Tibial nerve (tissue), 4 donors: ENCODE data around the gene GTPBP4. TPM values are rescaled to one million over a fixed set of nuclear protein-coding genes. Genes with fewer than 3 reads are reported as not detected.

Experiments used
- DNase-seq, 2 donors: peaks; one replicate each; pipeline ENCODE4 v3.0.0-alpha.2; 2019; ENCODE audit warnings: low spot score in 2 of 2
- H3K27ac ChIP-seq, 4 donors: fragments of 200-600 bp; sonication (generic) in 3 of 4; one replicate each; pipeline ENCODE4 v1.5.1; 2017 to 2019; ENCODE audit warnings: mild to moderate bottlenecking in 1 of 4
- H3K27me3 ChIP-seq, 2 donors: fragments of 200-600 bp; sonication (generic) in 1 of 2; one replicate each; pipeline versions ENCODE4 v1.5.1 to v1.6.0; 2017 to 2019
- H3K36me3 ChIP-seq, 3 donors: fragments of 200-600 bp; sonication (generic); one replicate each; pipeline ENCODE4 v1.5.1; 2018 to 2019
- H3K4me1 ChIP-seq, 4 donors: fragments of 200-600 bp; sonication (generic) in 3 of 4; one replicate each; pipeline ENCODE4 v1.5.1; 2017 to 2019
- H3K4me3 ChIP-seq, 4 donors: fragments of 200-600 bp; sonication (generic) in 3 of 4; one replicate each; pipeline ENCODE4 v1.5.1; 2017 to 2019; ENCODE audit warnings: mild to moderate bottlenecking in 1 of 4, moderate library complexity in 1 of 4
- H3K9me3 ChIP-seq, 4 donors: fragments of 200-600 bp; sonication (generic) in 3 of 4; one replicate each; pipeline ENCODE4 v1.5.1; 2017 to 2019
- CTCF ChIP-seq, 5 experiments: fragments of 200-600 bp in 3 of 5; fragments of 450-650 bp in 2 of 5; sonication (generic) in 3 of 5; IDR thresholded peaks; one replicate each; pipeline ENCODE4 v1.5.1; 2016 to 2019; ENCODE audit warnings: antibody characterized with exemption in 5 of 5, mild to moderate bottlenecking in 3 of 5, moderate library complexity in 2 of 5
- EP300 ChIP-seq, 2 donors: sonication (generic); formaldehyde crosslinking; IDR thresholded peaks; one replicate each; pipeline ENCODE4 v1.6.1; 2017; ENCODE audit warnings: antibody characterized with exemption in 2 of 2, mild to moderate bottlenecking in 1 of 2
- POLR2A ChIP-seq, 2 donors: fragments of 450-650 bp; IDR thresholded peaks; one replicate each; pipeline ENCODE4 v1.6.1; 2017; ENCODE audit warnings: antibody characterized with exemption in 2 of 2, mild to moderate bottlenecking in 2 of 2, moderate library complexity in 2 of 2
- WGBS, 2 donors: methylation state at CpG; one replicate each; pipeline ENCODE4 v1.1.5; 2018; 5-methylcytosine and 5-hydroxymethylcytosine counted together
- total RNA-seq, 4 donors: library from RNA; depleted of rRNA; stranded (reverse); fragments of >200 nt; gene quantifications; one replicate each; pipeline ENCODE4 v1.1.0, GENCODE V29; 2016

Gene GTPBP4
- total RNA-seq, 4 donors from 2014 or later: 19.0 to 45.0 (median 33.9) TPM

- no peak overlapping the region for H3K27ac ChIP-seq
- no peak overlapping the region for H3K4me3 ChIP-seq
- H3K36me3 ChIP-seq: peaks cover 0 to 16% (median 0%) of the 10 kb centered on the region in 3 donors
- TF ChIP-seq CTCF (IDR thresholded peaks at IDR 0.05) (no peak), POLR2A (IDR thresholded peaks at IDR 0.05) (no peak), EP300 (IDR thresholded peaks at IDR 0.05) (no peak)
- H3K4me1 ChIP-seq: peaks cover 0 to 17% (median 7%) of the 10 kb centered on the region in 4 donors
- WGBS, 2 donors: 86 to 89% methylated on average over 6 of the region's 6 CpGs
- no peaks in the 10 kb centered on the region for H3K27me3 ChIP-seq
- peaks cover 0 to 28% (median 3%) of the 10 kb centered on the region in 4 donors for H3K9me3 ChIP-seq
- DNase-seq: no peak
These were observed 4.8 kb upstream of the GTPBP4 start for GRCh38 chr10:983401-983800.

- Histone ChIP-seq H3K9me3 (peaks cover 0 to 21% (median under 1%) of the 10 kb centered on the region in 4 donors), H3K36me3 (peaks cover 0 to 16% (median 0%) of the 10 kb centered on the region in 3 donors), H3K27ac (no peak overlapping the region), H3K4me1 (peaks cover 0 to 21% (median 8%) of the 10 kb centered on the region in 4 donors), H3K4me3 (no peak overlapping the region), H3K27me3 (no peaks in the 10 kb centered on the region)
- WGBS, 2 donors: 83 to 85% methylated on average over 9 of the region's 9 CpGs
- TF ChIP-seq CTCF (IDR thresholded peaks at IDR 0.05) (no peak), EP300 (IDR thresholded peaks at IDR 0.05) (no peak), POLR2A (IDR thresholded peaks at IDR 0.05) (no peak)
- DNase-seq: no peak
These were observed 4.1 kb upstream of the GTPBP4 start for GRCh38 chr10:983971-984655.

GRCh38 chr10:985361-985760 lies 2.9 kb upstream of the GTPBP4 start:
- peaks cover 0 to 34% (median 18%) of the 10 kb centered on the region in 4 donors for H3K4me1 ChIP-seq
- H3K36me3 ChIP-seq: peaks cover 0 to 4% (median 0%) of the 10 kb centered on the region in 3 donors
- no peak for DNase-seq
- peaks cover 0 to 10% (median 0%) of the 10 kb centered on the region in 4 donors for H3K9me3 ChIP-seq
- no peak overlapping the region for H3K4me3 ChIP-seq
- no peaks in the 10 kb centered on the region for H3K27me3 ChIP-seq
- no peak for TF ChIP-seq POLR2A (IDR thresholded peaks at IDR 0.05)
- no peak for TF ChIP-seq EP300 (IDR thresholded peaks at IDR 0.05)
- no peak for TF ChIP-seq CTCF (IDR thresholded peaks at IDR 0.05)
- no peak overlapping the region for H3K27ac ChIP-seq
- WGBS, 2 donors: 89 to 92% methylated on average over 2 of the region's 2 CpGs

DNA sequence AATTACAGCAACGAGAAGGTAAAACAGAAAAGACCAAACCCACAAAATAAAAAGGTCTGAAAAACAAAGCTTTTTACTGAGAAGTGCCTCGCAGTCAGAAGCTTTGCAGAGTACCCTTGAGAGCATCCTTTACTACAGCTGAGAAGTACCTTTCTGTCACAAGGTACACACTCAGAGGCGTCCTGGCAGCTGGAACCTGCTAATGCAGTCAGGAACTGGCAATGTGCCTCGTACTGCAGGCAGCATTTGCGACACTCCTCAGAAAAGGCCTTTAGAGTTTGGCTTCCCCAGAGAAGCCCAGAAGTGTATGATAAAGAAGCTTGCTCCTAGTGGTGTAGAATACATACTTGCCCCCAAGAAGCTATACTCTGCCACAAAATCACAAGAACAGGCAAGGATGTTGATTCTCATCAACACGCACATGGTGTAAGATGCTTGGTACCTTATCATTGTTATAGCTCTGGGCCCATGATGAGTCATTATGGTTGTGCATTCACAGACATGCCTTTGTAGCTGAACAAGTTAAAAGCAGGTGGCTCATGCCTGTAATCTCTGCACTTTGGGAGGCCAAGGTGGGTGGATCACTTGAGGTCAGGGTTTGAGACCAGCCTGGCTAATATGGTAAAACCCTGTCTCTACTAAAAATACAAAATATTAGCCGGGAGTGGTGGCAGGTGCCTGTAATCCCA lies 2.0 kb upstream of the GTPBP4 start:
- no peak for DNase-seq

More for the DNA sequence above, 2.0 kb upstream of the GTPBP4 start:
- Histone ChIP-seq H3K27me3 (no peaks in the 10 kb centered on the region), H3K9me3 (peaks cover 0 to under 1% (median 0%) of the 10 kb centered on the region in 4 donors), H3K27ac (no peak overlapping the region), H3K36me3 (no peaks in the 10 kb centered on the region), H3K4me1 (peaks cover 0 to 41% (median 18%) of the 10 kb centered on the region in 4 donors), H3K4me3 (no peak overlapping the region)
- WGBS, 2 donors: 86 to 93% methylated on average over 7 of the region's 7 CpGs
- TF ChIP-seq POLR2A (IDR thresholded peaks at IDR 0.05) (no peak), CTCF (IDR thresholded peaks at IDR 0.05) (no peak), EP300 (IDR thresholded peaks at IDR 0.05) (no peak)
